ENCODE results near the gene CADPS. TPM values are rescaled to one million over a fixed set of nuclear protein-coding genes. Genes with fewer than 3 reads are reported as not detected.

The CADPS gene
- total RNA-seq, 1 donor from 2014 or later: 265 TPM

DNA sequence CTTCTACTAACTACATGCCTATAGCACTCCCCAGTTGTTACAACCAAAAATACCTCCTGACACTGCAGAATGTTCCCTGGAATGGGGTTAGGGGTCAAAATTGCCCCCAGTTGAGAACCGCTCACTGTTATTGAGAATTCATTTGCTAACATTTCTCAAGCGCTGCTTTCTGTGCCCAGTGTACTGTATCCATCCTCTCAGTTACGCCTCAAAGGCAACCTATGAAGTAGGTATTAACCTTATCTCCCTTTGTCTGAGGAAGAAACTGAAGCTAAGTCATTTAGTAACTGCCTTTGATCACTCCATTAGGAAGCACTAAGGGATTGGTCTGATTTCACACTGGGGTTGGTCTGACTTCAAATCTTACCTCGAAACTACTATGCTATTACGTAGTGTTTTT lies 70.1 kb downstream of the CADPS start:
- H3K36me3 Mint-ChIP-seq (ENCODE audit: unreplicated experiment): no peaks in the 10 kb centered on the region

GRCh38 chr3:62803276-62803675 lies 71.9 kb downstream of the CADPS start:
- no peak for DNase-seq
- Mint-ChIP-seq H3K27me3 (ENCODE audit: unreplicated experiment) (peaks cover 6% of the 10 kb centered on the region), H3K4me1 (ENCODE audit: low read depth, unreplicated experiment) (peaks cover 26% of the 10 kb centered on the region), H3K36me3 (ENCODE audit: unreplicated experiment) (no peaks in the 10 kb centered on the region), H3K9me3 (ENCODE audit: unreplicated experiment) (peaks cover 2% of the 10 kb centered on the region), H3K27ac (ENCODE audit: unreplicated experiment) (no peak overlapping the region), H3K4me3 (ENCODE audit: unreplicated experiment) (no peak overlapping the region)
- TF ChIP-seq CTCF (IDR thresholded peaks at IDR 0.05; ENCODE audit: partially characterized antibody, unreplicated experiment): no peak

More for the DNA sequence above, 70.1 kb downstream of the CADPS start:
- no peak for TF ChIP-seq CTCF (IDR thresholded peaks at IDR 0.05; ENCODE audit: partially characterized antibody, unreplicated experiment)
- peaks cover 2% of the 10 kb centered on the region for H3K9me3 Mint-ChIP-seq (ENCODE audit: unreplicated experiment)
- H3K4me3 Mint-ChIP-seq (ENCODE audit: unreplicated experiment): peak overlapping the region; percentile 77
- no peak for DNase-seq
- peaks cover 8% of the 10 kb centered on the region for H3K27me3 Mint-ChIP-seq (ENCODE audit: unreplicated experiment)
- peaks cover 30% of the 10 kb centered on the region for H3K4me1 Mint-ChIP-seq (ENCODE audit: low read depth, unreplicated experiment)
- peak overlapping the region; percentile 79 for H3K27ac Mint-ChIP-seq (ENCODE audit: unreplicated experiment)

GRCh38 chr3:62798000-62798399 lies 77.2 kb downstream of the CADPS start:
- DNase-seq: no peak
- no peak for TF ChIP-seq CTCF (IDR thresholded peaks at IDR 0.05; ENCODE audit: partially characterized antibody, unreplicated experiment)
- Mint-ChIP-seq H3K36me3 (ENCODE audit: unreplicated experiment) (no peaks in the 10 kb centered on the region), H3K9me3 (ENCODE audit: unreplicated experiment) (no peaks in the 10 kb centered on the region), H3K27me3 (ENCODE audit: unreplicated experiment) (no peaks in the 10 kb centered on the region), H3K4me3 (ENCODE audit: unreplicated experiment) (no peak overlapping the region), H3K4me1 (ENCODE audit: low read depth, unreplicated experiment) (peaks cover 26% of the 10 kb centered on the region), H3K27ac (ENCODE audit: unreplicated experiment) (no peak overlapping the region)

GRCh38 chr3:62797132-62797531 lies 78.1 kb downstream of the CADPS start:
- no peak overlapping the region for H3K4me3 Mint-ChIP-seq (ENCODE audit: unreplicated experiment)
- no peak for TF ChIP-seq CTCF (IDR thresholded peaks at IDR 0.05; ENCODE audit: partially characterized antibody, unreplicated experiment)
- no peaks in the 10 kb centered on the region for H3K9me3 Mint-ChIP-seq (ENCODE audit: unreplicated experiment)
- no peaks in the 10 kb centered on the region for H3K36me3 Mint-ChIP-seq (ENCODE audit: unreplicated experiment)
- DNase-seq: no peak
- H3K27me3 Mint-ChIP-seq (ENCODE audit: unreplicated experiment): no peaks in the 10 kb centered on the region
- H3K4me1 Mint-ChIP-seq (ENCODE audit: low read depth, unreplicated experiment): peaks cover 26% of the 10 kb centered on the region
- H3K27ac Mint-ChIP-seq (ENCODE audit: unreplicated experiment): peak overlapping the region; percentile 1

GRCh38 chr3:62795978-62796657 lies 79.1 kb downstream of the CADPS start:
- H3K27ac Mint-ChIP-seq (ENCODE audit: unreplicated experiment): peak overlapping the region; percentile 72
- H3K4me3 Mint-ChIP-seq (ENCODE audit: unreplicated experiment): no peak overlapping the region
- DNase-seq: no peak
- H3K4me1 Mint-ChIP-seq (ENCODE audit: low read depth, unreplicated experiment): peaks cover 26% of the 10 kb centered on the region
- TF ChIP-seq CTCF (IDR thresholded peaks at IDR 0.05; ENCODE audit: partially characterized antibody, unreplicated experiment): no peak
- H3K9me3 Mint-ChIP-seq (ENCODE audit: unreplicated experiment): no peaks in the 10 kb centered on the region
- H3K27me3 Mint-ChIP-seq (ENCODE audit: unreplicated experiment): no peaks in the 10 kb centered on the region
- no peaks in the 10 kb centered on the region for H3K36me3 Mint-ChIP-seq (ENCODE audit: unreplicated experiment)

Data from glutamatergic neuron (in vitro differentiated cells).